DMS114 treated with DMSO at 0.1 percent for 48 hours (cell line): ENCODE results near the gene SLC6A6.

Experiments
- DNase-seq: peaks from one replicate; lab custom pipeline; 2025; ENCODE audit not compliant: unreplicated experiment; lab: John Stamatoyannopoulos, UW

The SLC6A6 gene

GRCh38 chr3:14402304-14402811, at the start of gene SLC6A6:
TSS of gene SLC6A6 (plus strand) at chr3:14402606. CDS start at chr3:14443635, 41,029 bp downstream.
- peak; percentile 66 for DNase-seq

GRCh38 chr3:14353502-14353901, 48.9 kb upstream of the SLC6A6 start:
- DNase-seq = no peak

- DNase-seq = no peak
Measured at GRCh38 chr3:14357463-14357862, 44.9 kb upstream of the SLC6A6 start.

GRCh38 chr3:14358426-14359211, 43.8 kb upstream of the SLC6A6 start:
- DNase-seq = no peak

GRCh38 chr3:14359348-14359747, 43.1 kb upstream of the SLC6A6 start:
- DNase-seq = no peak

GRCh38 chr3:14360123-14360881, 42.1 kb upstream of the SLC6A6 start:
- no peak for DNase-seq

- DNase-seq = no peak
Measured at GRCh38 chr3:14361068-14361677, 41.2 kb upstream of the SLC6A6 start.

- DNase-seq = no peak
Measured at GRCh38 chr3:14362890-14363289, 39.5 kb upstream of the SLC6A6 start.

GRCh38 chr3:14363379-14363778, 39.0 kb upstream of the SLC6A6 start:
- DNase-seq = no peak

- DNase-seq = no peak
Measured at GRCh38 chr3:14363991-14364390, 38.4 kb upstream of the SLC6A6 start.

GRCh38 chr3:14364580-14365292, 37.7 kb upstream of the SLC6A6 start:
- no peak for DNase-seq

- no peak for DNase-seq
Measured at GRCh38 chr3:14366248-14366647, 36.2 kb upstream of the SLC6A6 start.

GRCh38 chr3:14366915-14367823, 35.2 kb upstream of the SLC6A6 start:
- no peak for DNase-seq

- no peak for DNase-seq
Measured at GRCh38 chr3:14368146-14368545, 34.3 kb upstream of the SLC6A6 start.

GRCh38 chr3:14368885-14369284, 33.5 kb upstream of the SLC6A6 start:
- no peak for DNase-seq

- no peak for DNase-seq
Measured at GRCh38 chr3:14369675-14370669, 32.4 kb upstream of the SLC6A6 start.

GRCh38 chr3:14370720-14371572, 31.5 kb upstream of the SLC6A6 start:
- DNase-seq = no peak
